ENCODE measurements around the gene ZDHHC20.
"Not testable (repeated sequence)": the region's sequence is repeated elsewhere in the genome, so short reads cannot be mapped to it uniquely, and the experiment has no call there.

Gene ZDHHC20

GRCh38 chr13:21420706-21421105 lies 38.4 kb downstream of the ZDHHC20 start:
- no peak for DNase-seq (ENCODE audit: low read depth)
- no peak for TF ChIP-seq CTCF (IDR thresholded peaks at IDR 0.05; ENCODE audit: low read depth, low read length)

GRCh38 chr13:21413013-21413412 lies 46.1 kb downstream of the ZDHHC20 start:
- H3K4me3 ChIP-seq (ENCODE audit: low read depth, low read length), result no peak overlapping the region
- no peak for TF ChIP-seq CTCF (IDR thresholded peaks at IDR 0.05; ENCODE audit: low read depth, low read length)
- no peak for TF ChIP-seq MAX (IDR thresholded peaks at IDR 0.05; ENCODE audit: low read depth, low read length)
- no peak for TF ChIP-seq MYC (IDR thresholded peaks at IDR 0.05; ENCODE audit: low read depth, low read length)
- no peak for TF ChIP-seq POLR2A (IDR thresholded peaks at IDR 0.05; ENCODE audit: extremely low read depth, insufficient read length)
- no peak for DNase-seq (ENCODE audit: low read depth)

More at GRCh38 chr13:21420706-21421105, 38.4 kb downstream of the ZDHHC20 start:
- no peak overlapping the region for H3K4me3 ChIP-seq (ENCODE audit: low read depth, low read length)

GRCh38 chr13:21410453-21410852 lies 48.6 kb downstream of the ZDHHC20 start:
- not testable (repeated sequence) for H3K4me3 ChIP-seq (ENCODE audit: low read depth, low read length); DNase-seq (ENCODE audit: low read depth)

GRCh38 chr13:21405309-21405708 lies 53.8 kb downstream of the ZDHHC20 start:
- DNase-seq (ENCODE audit: low read depth), result no peak
- TF ChIP-seq MYC (IDR thresholded peaks at IDR 0.05; ENCODE audit: low read depth, low read length), result no peak

GRCh38 chr13:21402586-21403307 lies 56.4 kb downstream of the ZDHHC20 start:
- peak; percentile 14 for DNase-seq (ENCODE audit: low read depth)
- TF ChIP-seq CTCF (IDR thresholded peaks at IDR 0.05; ENCODE audit: low read depth, low read length), result no peak
- no peak for TF ChIP-seq MAX (IDR thresholded peaks at IDR 0.05; ENCODE audit: low read depth, low read length)
- TF ChIP-seq MYC (IDR thresholded peaks at IDR 0.05; ENCODE audit: low read depth, low read length), result no peak
- H3K4me3 ChIP-seq (ENCODE audit: low read depth, low read length), result no peak overlapping the region

More at GRCh38 chr13:21405309-21405708, 53.8 kb downstream of the ZDHHC20 start:
- H3K4me3 ChIP-seq (ENCODE audit: low read depth, low read length), result no peak overlapping the region

GRCh38 chr13:21399741-21400140 lies 59.4 kb downstream of the ZDHHC20 start:
- no peak overlapping the region for H3K4me3 ChIP-seq (ENCODE audit: low read depth, low read length)
- TF ChIP-seq MYC (IDR thresholded peaks at IDR 0.05; ENCODE audit: low read depth, low read length), result no peak
- no peak for TF ChIP-seq MAX (IDR thresholded peaks at IDR 0.05; ENCODE audit: low read depth, low read length)
- TF ChIP-seq POLR2A (IDR thresholded peaks at IDR 0.05; ENCODE audit: extremely low read depth, insufficient read length), result no peak
- no peak for TF ChIP-seq CTCF (IDR thresholded peaks at IDR 0.05; ENCODE audit: low read depth, low read length)
- DNase-seq (ENCODE audit: low read depth), result peak; percentile 57

- H3K4me3 ChIP-seq (ENCODE audit: low read depth, low read length), result no peak overlapping the region
These were observed 63.1 kb downstream of the ZDHHC20 start for GRCh38 chr13:21395953-21396352.

More at GRCh38 chr13:21395953-21396352, 63.1 kb downstream of the ZDHHC20 start:
- peak; percentile 7 for DNase-seq (ENCODE audit: low read depth)
- no peak for TF ChIP-seq POLR2A (IDR thresholded peaks at IDR 0.05; ENCODE audit: extremely low read depth, insufficient read length)
- TF ChIP-seq MYC (IDR thresholded peaks at IDR 0.05; ENCODE audit: low read depth, low read length), result no peak
- TF ChIP-seq CTCF (IDR thresholded peaks at IDR 0.05; ENCODE audit: low read depth, low read length), result no peak
- TF ChIP-seq MAX (IDR thresholded peaks at IDR 0.05; ENCODE audit: low read depth, low read length), result no peak
